Measurements from ENCODE around the gene SUOX. TPM values are rescaled to one million over a fixed set of nuclear protein-coding genes. Genes with fewer than 3 reads are reported as not detected.
"Not testable (repeated sequence)": the region's sequence is repeated elsewhere in the genome, so short reads cannot be mapped to it uniquely, and the experiment has no call there.

SUOX gene
- total RNA-seq, 1 donor from 2014 or later: 2.1 TPM

GRCh38 chr12:55997535-55997859, 421 bp downstream of the SUOX start:
- peaks cover 6% of the 10 kb centered on the region for H3K36me3 ChIP-seq (ENCODE audit: control insufficient read depth, insufficient read depth, low read length)
- H3K27me3 ChIP-seq (ENCODE audit: control insufficient read depth, insufficient read depth, low read length): no peaks in the 10 kb centered on the region
- DNase-seq (ENCODE audit: low read depth) (no peak), FAIRE-seq (no peak)
- TF ChIP-seq CTCF (IDR thresholded peaks at IDR 0.05; ENCODE audit: insufficient read depth, low read length, severe bottlenecking): no peak
- peak overlapping the region; percentile 50 for H3K4me3 ChIP-seq (ENCODE audit: low read depth, low read length)

- not testable (repeated sequence) for H3K27me3 ChIP-seq (ENCODE audit: control insufficient read depth, insufficient read depth, low read length); FAIRE-seq; H3K36me3 ChIP-seq (ENCODE audit: control insufficient read depth, insufficient read depth, low read length); H3K4me3 ChIP-seq (ENCODE audit: low read depth, low read length); DNase-seq (ENCODE audit: low read depth)
These were observed 2.4 kb downstream of the SUOX start for GRCh38 chr12:55999522-55999921.

DNA sequence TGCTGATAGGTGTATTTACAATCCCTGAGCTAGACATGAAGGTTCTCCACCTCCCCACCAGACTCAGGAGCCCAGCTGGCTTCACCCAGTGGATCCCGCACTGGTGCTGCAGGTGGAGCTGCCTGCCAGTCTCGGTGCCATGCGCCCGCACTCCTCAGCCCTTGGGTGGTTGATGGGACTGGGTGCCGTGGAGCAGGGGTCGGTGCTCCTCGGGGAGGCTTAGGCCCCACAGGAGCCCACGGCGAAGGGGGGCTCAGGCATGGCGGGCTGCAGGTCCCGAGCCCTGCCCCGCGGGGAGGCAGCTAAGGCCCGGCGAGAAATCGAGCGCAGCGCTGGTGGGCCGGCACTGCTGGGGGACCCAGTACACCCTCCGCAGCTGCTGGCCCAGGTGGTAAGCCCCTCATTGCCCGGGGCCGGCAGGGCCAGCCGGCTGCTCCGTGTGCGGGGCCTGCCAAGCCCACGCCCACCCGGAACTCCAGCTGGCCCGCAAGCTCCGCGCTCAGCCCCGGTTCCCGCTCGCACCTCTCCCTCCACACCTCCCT, 3.0 kb downstream of the SUOX start:
- H3K36me3 ChIP-seq (ENCODE audit: control insufficient read depth, insufficient read depth, low read length); DNase-seq (ENCODE audit: low read depth); FAIRE-seq; H3K4me3 ChIP-seq (ENCODE audit: low read depth, low read length); H3K27me3 ChIP-seq (ENCODE audit: control insufficient read depth, insufficient read depth, low read length): not testable (repeated sequence)

GRCh38 chr12:56001487-56002100, 4.5 kb downstream of the SUOX start:
- peaks cover 5% of the 10 kb centered on the region for H3K36me3 ChIP-seq (ENCODE audit: control insufficient read depth, insufficient read depth, low read length)
- FAIRE-seq (no peak), DNase-seq (ENCODE audit: low read depth) (no peak)
- no peak overlapping the region for H3K4me3 ChIP-seq (ENCODE audit: low read depth, low read length)
- no peak for TF ChIP-seq CTCF (IDR thresholded peaks at IDR 0.05; ENCODE audit: insufficient read depth, low read length, severe bottlenecking)
- H3K27me3 ChIP-seq (ENCODE audit: control insufficient read depth, insufficient read depth, low read length): no peaks in the 10 kb centered on the region

DNA sequence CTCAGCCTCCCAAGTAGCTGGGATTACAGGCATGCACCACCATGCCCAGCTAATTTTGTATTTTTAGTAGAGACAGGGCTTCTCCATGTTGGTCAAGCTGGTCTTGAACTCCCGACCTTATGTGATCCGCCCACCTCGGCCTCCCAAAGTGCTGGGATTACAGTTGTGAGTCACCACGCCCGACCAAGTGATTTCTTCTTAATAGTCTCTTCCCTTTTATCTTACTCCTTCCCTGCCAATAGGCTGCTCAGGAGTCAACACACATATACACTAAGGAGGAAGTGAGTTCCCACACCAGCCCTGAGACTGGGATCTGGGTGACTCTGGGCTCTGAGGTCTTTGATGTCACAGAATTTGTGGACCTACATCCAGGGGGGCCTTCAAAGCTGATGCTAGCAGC, 6.3 kb downstream of the SUOX start:
- not testable (repeated sequence) for FAIRE-seq; H3K36me3 ChIP-seq (ENCODE audit: control insufficient read depth, insufficient read depth, low read length); H3K4me3 ChIP-seq (ENCODE audit: low read depth, low read length); DNase-seq (ENCODE audit: low read depth); H3K27me3 ChIP-seq (ENCODE audit: control insufficient read depth, insufficient read depth, low read length)

DNA sequence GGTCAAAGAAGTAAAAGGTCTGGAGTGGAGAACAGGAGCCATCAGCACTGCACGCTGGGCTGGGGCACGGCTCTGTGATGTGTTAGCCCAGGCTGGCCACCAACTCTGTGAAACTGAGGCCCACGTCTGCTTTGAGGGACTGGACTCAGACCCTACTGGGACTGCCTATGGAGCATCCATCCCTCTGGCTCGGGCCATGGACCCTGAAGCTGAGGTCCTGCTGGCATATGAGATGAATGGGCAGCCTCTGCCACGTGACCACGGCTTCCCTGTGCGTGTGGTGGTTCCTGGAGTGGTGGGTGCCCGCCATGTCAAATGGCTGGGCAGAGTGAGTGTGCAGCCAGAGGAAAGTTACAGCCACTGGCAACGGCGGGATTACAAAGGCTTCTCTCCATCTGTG, 7.1 kb downstream of the SUOX start:
- peaks cover 5% of the 10 kb centered on the region for H3K36me3 ChIP-seq (ENCODE audit: control insufficient read depth, insufficient read depth, low read length)
- FAIRE-seq: no peak
- TF ChIP-seq CTCF (IDR thresholded peaks at IDR 0.05; ENCODE audit: insufficient read depth, low read length, severe bottlenecking): no peak

GRCh38 chr12:56007564-56008559, 10.8 kb downstream of the SUOX start:
- no peak for TF ChIP-seq CTCF (IDR thresholded peaks at IDR 0.05; ENCODE audit: insufficient read depth, low read length, severe bottlenecking)
- Histone ChIP-seq H3K4me3 (ENCODE audit: low read depth, low read length) (peak overlapping the region; percentile 66), H3K36me3 (ENCODE audit: control insufficient read depth, insufficient read depth, low read length) (peaks cover 5% of the 10 kb centered on the region), H3K27me3 (ENCODE audit: control insufficient read depth, insufficient read depth, low read length) (no peaks in the 10 kb centered on the region)
- FAIRE-seq: no peak
- no peak for DNase-seq (ENCODE audit: low read depth)

More for the DNA sequence above, 7.1 kb downstream of the SUOX start:
- Histone ChIP-seq H3K4me3 (ENCODE audit: low read depth, low read length) (no peak overlapping the region), H3K27me3 (ENCODE audit: control insufficient read depth, insufficient read depth, low read length) (no peaks in the 10 kb centered on the region)
- DNase-seq (ENCODE audit: low read depth): no peak

Measured in bronchial epithelial cell (primary cell).